OCI-LY7 (cell line): ENCODE measurements around the gene TRIM71. TPM values are rescaled to one million over a fixed set of nuclear protein-coding genes. Genes with fewer than 3 reads are reported as not detected.

Experiments
- BruUV-seq: library from RNA; stranded (reverse); fragments of 400-500 nt; replicated peaks from 2 replicates; lab custom pipeline; 2021; lab: Mats Ljungman, UMichigan
- CTCF ChIA-PET: fragments of 300-600 bp; sonication (Branson Sonifier 250); formaldehyde crosslinking; loops from one replicate; lab custom pipeline; 2022; ENCODE audit warnings: antibody characterized with exemption; ENCODE audit not compliant: unreplicated experiment; lab: Charles Lee
- POLR2A ChIA-PET: fragments of 300-600 bp; sonication (Branson Sonifier 250); formaldehyde crosslinking; loops from one replicate; lab custom pipeline; 2022; ENCODE audit warnings: antibody characterized with exemption; lab: Charles Lee
- DNase-seq: peaks from one replicate; pipeline ENCODE4 v3.0.0-alpha.2; 2015; ENCODE audit warnings: low spot score
- H2AFZ ChIP-seq: fragments of 200-600 bp; sonication (generic), shearing (Covaris generic); 2 replicates; pipeline ENCODE4 v1.6.1; 2014; ENCODE audit warnings: mild to moderate bottlenecking, antibody characterized with exemption, low read length, moderate library complexity
- H3K27ac ChIP-seq: fragments of 200-600 bp; sonication (generic); 2 replicates; pipeline ENCODE4 v1.5.1; 2014; ENCODE audit warnings: mixed run types, low read depth, mild to moderate bottlenecking, moderate library complexity, low read length, inconsistent platforms; ENCODE audit not compliant: poor library complexity, severe bottlenecking
- H3K36me3 ChIP-seq: fragments of 200-600 bp; sonication (generic); 2 replicates; pipeline ENCODE4 v1.6.1; 2014; ENCODE audit warnings: mild to moderate bottlenecking, antibody characterized with exemption, low read length, moderate library complexity, mixed read lengths; ENCODE audit not compliant: insufficient read depth
- H3K4me1 ChIP-seq: fragments of 200-600 bp; sonication (generic); 2 replicates; pipeline ENCODE4 v1.5.1; 2014; ENCODE audit warnings: mild to moderate bottlenecking, low read length; ENCODE audit not compliant: insufficient read depth, poor library complexity, severe bottlenecking
- H3K4me2 ChIP-seq: fragments of 200-600 bp; sonication (generic); 2 replicates; pipeline ENCODE4 v1.6.1; 2014; ENCODE audit warnings: mild to moderate bottlenecking, low read length
- H3K4me3 ChIP-seq: fragments of 200-600 bp; sonication (generic); 2 replicates; pipeline ENCODE4 v1.5.1; 2014; ENCODE audit warnings: mild to moderate bottlenecking, low read depth, low read length; ENCODE audit not compliant: poor library complexity, severe bottlenecking
- H3K79me2 ChIP-seq: fragments of 200-600 bp; sonication (generic); 2 replicates; pipeline ENCODE4 v1.6.1; 2016; ENCODE audit warnings: low read depth, mild to moderate bottlenecking, low read length, moderate library complexity, mixed read lengths; ENCODE audit not compliant: insufficient read depth
- H3K9me2 ChIP-seq: fragments of 200-600 bp; sonication (generic); 2 replicates; pipeline ENCODE4 v1.6.1; 2016; ENCODE audit warnings: mild to moderate bottlenecking, low read length, mixed read lengths; ENCODE audit not compliant: insufficient read depth
- H3K9me3 ChIP-seq: fragments of 200-600 bp; sonication (generic); 2 replicates; pipeline ENCODE4 v1.6.1; 2014; ENCODE audit warnings: mild to moderate bottlenecking, mixed run types, low read length, mixed read lengths
- H4K20me1 ChIP-seq: fragments of 200-600 bp; sonication (generic); 2 replicates; pipeline ENCODE4 v1.6.1; 2014; ENCODE audit warnings: mild to moderate bottlenecking, antibody characterized with exemption, low read length, moderate library complexity, mixed read lengths; ENCODE audit not compliant: insufficient read depth
- EZH2phosphoT487 ChIP-seq: fragments of 200-600 bp; sonication (generic); IDR thresholded peaks from 2 replicates; pipeline ENCODE4 v1.6.1; 2018; ENCODE audit warnings: low read depth, borderline replicate concordance, mild to moderate bottlenecking, mixed run types, antibody characterized with exemption, low read length, moderate library complexity, mixed read lengths
- intact Hi-C: fragments of 100-400 bp; cut with micrococcal nuclease; formaldehyde crosslinking; loops from one replicate; pipeline ENCODE4 v1.10.0; 2022; ENCODE audit not compliant: unreplicated experiment
- total RNA-seq, 2 experiments: library from RNA; depleted of rRNA in 1 of 2; stranded (reverse); fragments of >200 nt in 1 of 2; shearing (Covaris generic) in 1 of 2; gene quantifications; 2 replicates each; pipeline ENCODE4 v1.2.3, GENCODE V29; 2014 to 2022
- TF ChIP-seq, protein P1 (sequence below): fragments of 200-600 bp; sonication (generic); conservative IDR thresholded peaks from 2 replicates; pipeline ENCODE4 v1.5.1; 2014; ENCODE audit warnings: mild to moderate bottlenecking, antibody characterized with exemption, low read length, moderate library complexity, mixed read lengths

The TRIM71 gene
- total RNA-seq, 2 experiments from 2014 or later: not detected

- Histone ChIP-seq H3K79me2 (no peaks in the 10 kb centered on the region), H3K9me3 (no peaks in the 10 kb centered on the region), H2AFZ (no peak overlapping the region), H4K20me1 (no peaks in the 10 kb centered on the region), H3K4me2 (no peak overlapping the region), H3K4me3 (no peak overlapping the region), H3K9me2 (no peaks in the 10 kb centered on the region), H3K27ac (no peak overlapping the region), H3K4me1 (no peaks in the 10 kb centered on the region), H3K36me3 (no peaks in the 10 kb centered on the region)
- no peak for DNase-seq
- intact Hi-C loops: no loop called here
- ChIA-PET CTCF (no interaction called here), POLR2A (interaction anchor here (0.6 kb wide), 1 partner anchor 45 kb away, joined by 3 read pairs; no protein-coding TSS in a partner anchor)
- TF ChIP-seq EZH2phosphoT487: no peak
- TF ChIP-seq, protein P1, sequence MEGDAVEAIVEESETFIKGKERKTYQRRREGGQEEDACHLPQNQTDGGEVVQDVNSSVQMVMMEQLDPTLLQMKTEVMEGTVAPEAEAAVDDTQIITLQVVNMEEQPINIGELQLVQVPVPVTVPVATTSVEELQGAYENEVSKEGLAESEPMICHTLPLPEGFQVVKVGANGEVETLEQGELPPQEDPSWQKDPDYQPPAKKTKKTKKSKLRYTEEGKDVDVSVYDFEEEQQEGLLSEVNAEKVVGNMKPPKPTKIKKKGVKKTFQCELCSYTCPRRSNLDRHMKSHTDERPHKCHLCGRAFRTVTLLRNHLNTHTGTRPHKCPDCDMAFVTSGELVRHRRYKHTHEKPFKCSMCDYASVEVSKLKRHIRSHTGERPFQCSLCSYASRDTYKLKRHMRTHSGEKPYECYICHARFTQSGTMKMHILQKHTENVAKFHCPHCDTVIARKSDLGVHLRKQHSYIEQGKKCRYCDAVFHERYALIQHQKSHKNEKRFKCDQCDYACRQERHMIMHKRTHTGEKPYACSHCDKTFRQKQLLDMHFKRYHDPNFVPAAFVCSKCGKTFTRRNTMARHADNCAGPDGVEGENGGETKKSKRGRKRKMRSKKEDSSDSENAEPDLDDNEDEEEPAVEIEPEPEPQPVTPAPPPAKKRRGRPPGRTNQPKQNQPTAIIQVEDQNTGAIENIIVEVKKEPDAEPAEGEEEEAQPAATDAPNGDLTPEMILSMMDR: no peak
- BruUV-seq: no TSS peak
Measured at GRCh38 chr3:32881624-32882023, 63.8 kb downstream of the TRIM71 start.

DNA sequence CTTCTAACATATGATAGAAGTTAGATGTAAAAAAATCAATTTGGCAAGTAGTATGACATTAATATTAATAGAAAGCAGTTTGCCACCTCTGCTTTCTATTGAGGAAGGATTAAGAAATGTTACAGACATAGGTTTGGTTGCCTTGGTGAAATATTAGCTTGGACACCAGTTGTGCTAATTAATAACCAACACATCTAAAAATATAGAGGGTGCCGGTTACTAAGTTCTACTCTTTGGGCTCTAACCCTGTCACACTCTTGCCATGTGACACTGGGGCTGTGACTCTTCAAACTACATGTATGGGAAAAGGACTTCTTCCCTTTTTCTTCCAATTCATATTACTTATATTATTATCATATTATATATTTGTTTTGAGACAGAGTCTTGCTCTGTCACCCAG lies 64.4 kb downstream of the TRIM71 start:
- Histone ChIP-seq H3K4me2 (no peak overlapping the region), H2AFZ (no peak overlapping the region), H3K9me3 (no peaks in the 10 kb centered on the region), H3K9me2 (no peaks in the 10 kb centered on the region), H4K20me1 (no peaks in the 10 kb centered on the region), H3K27ac (no peak overlapping the region), H3K36me3 (no peaks in the 10 kb centered on the region), H3K4me1 (no peaks in the 10 kb centered on the region), H3K79me2 (no peaks in the 10 kb centered on the region), H3K4me3 (no peak overlapping the region)
- intact Hi-C loops: no loop called here
- no peak for DNase-seq
- POLR2A ChIA-PET: no interaction called here
- BruUV-seq: no TSS peak
- TF ChIP-seq EZH2phosphoT487: no peak
- TF ChIP-seq, protein P1: no peak
- CTCF ChIA-PET: no interaction called here

GRCh38 chr3:32882603-32883025 lies 64.8 kb downstream of the TRIM71 start:
- H3K79me2 ChIP-seq: no peaks in the 10 kb centered on the region
- H3K4me2 ChIP-seq: no peak overlapping the region
- no peak overlapping the region for H3K27ac ChIP-seq
- H3K4me1 ChIP-seq: no peaks in the 10 kb centered on the region
- BruUV-seq: no TSS peak
- H4K20me1 ChIP-seq: no peaks in the 10 kb centered on the region
- POLR2A ChIA-PET: interaction anchor here (0.6 kb wide), 1 partner anchor 113 kb away, joined by 4 read pairs; no protein-coding TSS in a partner anchor
- intact Hi-C loops: no loop called here
- H2AFZ ChIP-seq: no peak overlapping the region
- no peaks in the 10 kb centered on the region for H3K9me3 ChIP-seq
- H3K9me2 ChIP-seq: no peaks in the 10 kb centered on the region
- DNase-seq: no peak
- no peak overlapping the region for H3K4me3 ChIP-seq
- CTCF ChIA-PET: no interaction called here
- no peaks in the 10 kb centered on the region for H3K36me3 ChIP-seq
- TF ChIP-seq EZH2phosphoT487: no peak
- TF ChIP-seq, protein P1: no peak
